HG02678 (cell line): ENCODE data around the gene FAM3C.

Experiments used
- ATAC-seq: cut with Tn5 transposase; IDR thresholded peaks from one replicate; pipeline ENCODE4 v1.9.1; 2021; ENCODE audit warnings: mild to moderate bottlenecking, moderate library complexity; ENCODE audit not compliant: unreplicated experiment

Gene FAM3C

GRCh38 chr7:121303422-121304101 is 92.5 kb downstream of the FAM3C start:
- ATAC-seq = no peak

GRCh38 chr7:121302214-121302745 is 93.8 kb downstream of the FAM3C start:
- ATAC-seq = peak; percentile 91

DNA sequence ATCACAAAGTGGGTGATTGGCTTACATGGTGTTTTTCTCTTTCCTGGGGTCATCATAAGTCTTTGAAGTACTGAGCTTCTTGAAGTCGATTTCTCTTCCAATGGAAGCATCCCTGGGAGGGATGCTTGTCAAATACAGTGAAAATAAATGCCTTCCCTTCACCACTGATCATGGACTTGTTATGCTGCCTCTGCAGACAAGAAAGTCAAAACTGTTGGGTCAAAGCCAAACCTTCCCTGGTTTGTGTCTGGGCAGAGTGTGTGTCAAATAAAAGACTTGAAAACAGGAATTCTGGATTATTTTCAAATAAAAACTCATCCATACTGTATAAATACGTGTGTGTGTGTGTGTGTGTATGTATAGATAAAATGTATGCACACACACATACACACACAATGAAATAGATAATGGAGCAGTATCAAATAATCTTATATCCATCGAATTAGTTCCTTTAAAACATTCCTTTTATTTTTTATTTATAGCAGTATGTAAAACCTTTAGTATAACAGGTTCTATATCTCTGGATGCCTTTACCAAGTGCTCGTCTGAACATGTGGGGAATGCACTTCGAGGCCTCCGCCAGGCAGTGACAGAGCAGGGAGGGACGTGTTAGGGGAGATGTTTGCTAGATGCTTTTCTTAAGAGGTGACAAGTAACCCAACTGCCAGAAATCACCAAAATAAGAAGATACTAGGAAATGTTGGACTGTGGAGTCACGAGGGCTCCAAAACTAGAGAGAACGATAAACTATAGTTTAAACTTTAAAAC is 94.5 kb downstream of the FAM3C start:
- ATAC-seq = no peak

GRCh38 chr7:121300685-121301420 is 95.3 kb downstream of the FAM3C start:
- no peak for ATAC-seq
